ENCODE data around the gene EBLN2. TPM values are rescaled to one million over a fixed set of nuclear protein-coding genes. Genes with fewer than 3 reads are reported as not detected.
"Not testable (repeated sequence)": the region's sequence is repeated elsewhere in the genome, so short reads cannot be mapped to it uniquely, and the experiment has no call there.

Gene EBLN2
- total RNA-seq, 1 donor from 2014 or later: 5.7 TPM

DNA sequence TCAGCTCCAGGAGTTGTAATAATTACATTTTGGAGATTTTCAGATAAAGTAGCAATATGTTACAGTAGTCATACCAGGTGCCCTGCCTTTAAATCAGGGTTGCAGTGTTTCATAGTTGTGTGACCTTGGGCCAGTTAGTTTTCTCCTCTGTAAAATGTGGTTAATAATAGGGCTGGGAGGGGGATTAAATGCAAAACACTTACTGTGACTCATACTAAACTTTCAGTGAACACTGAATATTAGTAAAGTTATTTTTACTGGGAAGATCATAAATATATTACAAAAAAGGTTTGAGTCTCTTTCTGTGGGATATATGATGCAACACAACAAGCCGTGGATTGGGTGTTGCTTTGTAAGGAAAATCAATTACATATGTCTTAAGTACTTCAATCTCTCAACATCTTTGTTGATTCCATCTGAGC, 1.1 kb upstream of the EBLN2 start:
- DNase-seq (ENCODE audit: low read depth): no peak

DNA sequence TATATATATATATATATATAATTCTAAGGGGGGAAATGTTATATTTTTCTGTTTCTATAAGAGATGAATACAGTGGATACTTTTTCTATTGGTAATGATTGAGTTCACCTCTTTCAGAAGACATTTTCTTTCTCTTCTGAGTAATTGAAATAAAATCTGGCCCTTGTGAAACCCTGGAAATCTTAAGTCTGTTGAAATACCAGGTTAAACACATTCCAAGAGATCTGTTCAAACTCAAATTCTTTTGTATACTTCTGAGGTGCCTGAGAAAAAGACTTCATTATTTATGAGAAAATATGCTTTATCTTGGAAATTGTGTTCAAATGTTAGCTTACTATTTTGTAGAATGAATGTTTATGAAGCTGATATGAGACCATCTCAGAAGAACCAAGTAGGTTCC, 4.8 kb downstream of the EBLN2 start:
- not testable (repeated sequence) for DNase-seq (ENCODE audit: low read depth)

DNA sequence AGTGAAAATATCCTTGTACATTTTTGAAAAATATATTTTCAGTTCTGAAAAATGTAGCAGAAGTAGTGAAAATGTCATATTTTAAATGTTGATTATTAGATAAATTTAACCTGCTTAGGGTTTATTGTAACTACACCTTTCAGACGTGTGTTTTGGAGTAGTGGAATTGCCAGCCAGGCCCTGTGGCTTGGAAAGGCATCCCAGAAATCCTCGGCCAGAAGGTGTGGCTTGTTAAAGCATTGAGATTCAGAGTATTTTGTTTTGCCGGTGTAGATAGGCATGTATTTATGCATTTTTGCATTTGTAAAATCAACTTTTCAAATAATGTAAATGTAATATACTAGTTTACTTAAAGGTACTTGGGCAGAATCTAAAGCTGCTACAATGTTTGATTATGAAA, 7.0 kb downstream of the EBLN2 start:
- DNase-seq (ENCODE audit: low read depth): no peak

- no peak for DNase-seq (ENCODE audit: low read depth)
Observed at GRCh38 chr3:73069187-73069586, 7.7 kb downstream of the EBLN2 start.

- DNase-seq (ENCODE audit: low read depth): no peak
Observed at GRCh38 chr3:73069775-73070444, 8.5 kb downstream of the EBLN2 start.

DNA sequence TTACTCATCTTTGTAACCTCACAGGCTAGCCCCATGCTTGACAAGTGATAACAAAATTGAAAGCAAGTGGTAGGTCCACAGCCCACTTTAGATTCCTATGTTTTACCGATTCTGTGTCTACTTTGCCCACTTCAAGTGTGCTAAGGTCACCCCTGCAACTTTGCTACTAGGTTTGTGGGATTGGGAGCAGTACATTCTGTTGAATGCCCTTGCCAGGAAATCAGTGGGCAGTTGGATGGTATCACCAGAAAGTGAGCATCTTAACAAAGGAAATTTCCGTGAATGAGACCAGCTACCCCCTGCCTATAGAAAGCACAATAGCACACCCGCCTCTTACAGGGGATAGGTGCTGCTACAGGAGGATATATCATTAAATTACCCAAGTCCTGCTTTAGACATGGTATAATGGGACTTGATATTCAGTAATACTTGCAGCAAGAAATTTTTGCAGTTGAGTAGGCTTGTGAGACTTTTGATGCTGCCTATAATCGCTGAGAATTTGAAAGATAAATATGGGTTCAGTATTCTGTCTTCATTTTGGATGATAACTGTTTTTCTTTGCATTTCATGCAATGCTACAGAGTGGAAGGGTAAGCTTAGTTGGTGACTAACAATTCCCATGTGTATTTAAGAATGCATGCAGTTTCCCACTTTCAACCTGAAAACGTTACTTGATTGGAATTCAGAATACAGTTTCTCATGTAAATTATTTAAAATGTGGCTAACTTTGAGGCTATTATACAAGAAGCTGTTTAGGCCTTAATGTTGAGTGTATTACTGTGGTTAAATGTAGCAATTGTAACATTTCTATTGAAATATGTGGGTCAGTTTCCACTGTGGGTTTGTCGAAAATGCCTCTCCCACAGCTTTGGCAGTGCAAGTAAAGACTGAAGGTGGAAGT, 9.5 kb downstream of the EBLN2 start:
- no peak for DNase-seq (ENCODE audit: low read depth)

DNA sequence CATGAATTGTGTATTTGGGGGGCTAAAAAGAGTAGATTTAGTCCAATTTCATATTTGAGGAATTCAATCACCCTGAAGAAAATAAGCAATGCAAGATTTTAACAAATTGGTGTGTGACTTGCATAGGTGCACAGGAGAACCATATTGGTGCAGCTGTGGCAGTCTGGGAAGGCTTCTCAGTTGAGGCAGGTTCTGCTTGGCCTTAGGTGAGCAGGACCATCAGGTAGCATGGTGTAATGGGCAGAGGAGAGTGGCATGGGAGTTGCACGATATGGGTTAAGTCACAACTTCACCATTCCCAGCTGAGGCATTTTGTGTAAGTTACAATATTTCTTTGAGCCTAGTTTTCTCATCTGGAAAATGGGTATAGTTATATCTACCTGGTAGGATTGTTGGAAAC, 10.5 kb downstream of the EBLN2 start:
- no peak for DNase-seq (ENCODE audit: low read depth)

DNA sequence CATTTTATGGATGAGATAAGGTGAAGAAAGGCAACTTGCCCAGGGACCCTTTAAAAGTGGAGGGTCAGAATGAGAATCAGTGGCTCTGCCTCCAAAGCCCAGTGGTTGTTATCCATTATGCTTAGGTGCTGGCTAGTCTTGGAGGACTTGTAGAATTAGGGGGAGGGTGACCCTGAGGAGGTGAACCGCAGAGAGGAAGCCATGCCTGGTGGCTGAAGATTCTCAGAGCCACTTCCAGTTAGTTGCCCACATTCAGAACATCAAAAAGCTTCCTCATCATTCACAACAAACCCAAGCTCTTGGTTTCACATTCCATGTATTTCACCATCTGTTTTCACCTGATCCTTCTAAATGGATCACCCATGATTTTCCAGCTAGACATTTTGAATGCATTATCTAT, 11.2 kb downstream of the EBLN2 start:
- DNase-seq (ENCODE audit: low read depth): peak; percentile 61

DNA sequence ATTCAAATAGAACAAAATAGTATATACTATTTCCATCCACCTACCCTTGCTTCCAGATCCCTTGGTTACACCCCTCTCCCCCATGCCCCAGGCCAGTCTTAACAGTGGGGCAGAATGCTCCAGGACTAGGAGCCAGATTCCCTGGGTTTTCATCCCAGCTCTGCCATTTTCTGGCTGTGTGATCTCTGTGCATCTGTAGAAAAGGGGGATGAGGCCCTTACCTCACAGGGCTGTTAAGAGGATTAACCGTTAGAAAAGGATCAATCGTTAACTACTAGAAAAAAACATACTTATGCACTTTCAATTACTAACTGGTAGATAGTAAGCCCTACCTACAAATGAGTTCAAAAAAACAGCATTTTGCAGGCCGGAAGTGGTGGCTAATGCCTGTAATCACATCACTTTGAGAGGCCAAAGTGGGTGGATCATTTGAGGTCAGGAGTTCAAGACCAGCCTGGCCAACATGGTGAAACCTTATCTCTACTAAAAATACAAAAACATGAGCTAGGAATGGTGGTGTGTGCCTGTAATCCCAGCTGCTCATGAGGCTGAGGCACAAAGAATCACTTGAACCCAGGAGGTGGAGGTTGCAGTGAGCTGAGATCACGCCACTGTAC, 11.7 kb downstream of the EBLN2 start:
- peak; percentile 40 for DNase-seq (ENCODE audit: low read depth)

DNA sequence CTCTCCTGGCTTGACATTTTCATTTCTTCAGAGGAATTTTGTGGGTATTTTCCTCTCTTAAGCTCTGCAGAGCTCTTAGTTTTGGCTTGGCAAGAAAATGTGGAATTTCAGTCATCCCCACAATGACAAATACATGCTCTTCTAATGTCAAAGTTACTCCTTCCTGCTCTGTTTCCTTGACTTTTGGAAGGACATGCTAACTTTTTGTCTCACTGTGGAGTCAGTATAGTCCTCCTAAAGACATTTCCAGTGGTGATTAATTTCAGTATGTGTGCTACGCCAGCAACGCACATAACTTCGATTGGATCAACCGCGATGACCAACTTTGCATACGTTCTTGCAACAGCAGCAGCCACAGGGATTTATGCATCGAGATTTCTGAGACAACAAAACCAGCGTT, 13.3 kb downstream of the EBLN2 start:
- DNase-seq (ENCODE audit: low read depth): no peak

DNA sequence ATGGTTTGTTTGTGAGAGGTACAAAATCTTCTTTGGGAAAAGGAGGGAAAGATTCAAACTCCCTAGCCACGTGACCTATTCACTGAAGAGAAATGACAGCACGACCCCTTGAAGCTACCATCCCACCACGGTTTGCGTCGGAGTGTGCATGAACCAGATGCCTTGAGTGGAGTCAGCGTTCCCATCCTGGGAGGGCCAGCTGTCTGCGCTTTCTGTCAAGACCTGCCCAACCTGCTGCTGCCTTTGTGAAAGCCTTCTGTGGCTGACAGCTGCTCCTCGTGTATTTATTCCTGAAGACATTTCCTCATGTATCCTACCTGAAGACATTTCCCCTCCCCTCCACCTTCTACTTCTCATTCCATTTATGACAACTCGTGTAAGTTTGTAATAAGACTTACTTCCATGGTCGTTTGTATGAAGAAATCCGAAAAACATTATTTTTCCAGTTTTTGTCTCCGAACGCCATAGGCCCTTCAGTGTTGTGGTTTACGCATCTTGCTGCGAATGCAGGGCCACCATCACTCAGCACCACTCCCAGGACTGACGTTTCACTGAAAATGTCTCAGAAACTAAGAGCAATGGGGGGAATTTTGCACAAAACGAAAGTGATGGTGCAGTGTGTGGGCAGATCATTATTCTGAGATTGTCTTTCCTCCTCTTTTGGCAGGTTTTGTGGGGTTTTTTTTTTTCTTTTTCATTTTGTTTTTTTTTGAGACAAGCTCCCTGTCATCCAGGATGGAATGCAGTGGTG, 18.9 kb downstream of the EBLN2 start:
- no peak for DNase-seq (ENCODE audit: low read depth)

GRCh38 chr3:73081140-73081539, 19.7 kb downstream of the EBLN2 start:
- no peak for DNase-seq (ENCODE audit: low read depth)

GRCh38 chr3:73084170-73084569, 22.7 kb downstream of the EBLN2 start:
- no peak for DNase-seq (ENCODE audit: low read depth)

- DNase-seq (ENCODE audit: low read depth): peak; percentile 20
Observed at GRCh38 chr3:73086071-73086494, 24.6 kb downstream of the EBLN2 start.

DNA sequence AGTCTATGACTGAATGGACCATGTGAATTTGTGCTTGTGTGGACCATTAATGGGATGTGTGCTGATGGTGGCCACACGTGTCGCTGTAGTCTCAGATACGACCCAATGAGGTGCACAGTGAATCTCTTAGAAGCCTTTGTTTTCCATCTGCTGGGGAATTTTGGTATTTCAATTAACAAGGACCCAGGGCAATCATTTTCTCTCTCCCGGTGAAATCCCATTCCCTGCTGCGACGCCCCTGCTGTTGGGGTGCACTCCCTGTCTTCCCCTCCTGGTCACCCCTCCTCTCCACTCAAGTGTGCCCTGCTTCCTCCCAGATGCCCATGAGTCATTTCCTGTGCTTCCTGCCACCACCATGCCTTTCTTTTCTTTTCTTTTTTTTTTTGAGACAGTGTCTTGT, 32.7 kb downstream of the EBLN2 start:
- peak; percentile 52 for DNase-seq (ENCODE audit: low read depth)

- DNase-seq (ENCODE audit: low read depth): no peak
Observed at GRCh38 chr3:73094951-73095350, 33.5 kb downstream of the EBLN2 start.

GRCh38 chr3:73096169-73096568, 34.7 kb downstream of the EBLN2 start:
- no peak for DNase-seq (ENCODE audit: low read depth)

DNA sequence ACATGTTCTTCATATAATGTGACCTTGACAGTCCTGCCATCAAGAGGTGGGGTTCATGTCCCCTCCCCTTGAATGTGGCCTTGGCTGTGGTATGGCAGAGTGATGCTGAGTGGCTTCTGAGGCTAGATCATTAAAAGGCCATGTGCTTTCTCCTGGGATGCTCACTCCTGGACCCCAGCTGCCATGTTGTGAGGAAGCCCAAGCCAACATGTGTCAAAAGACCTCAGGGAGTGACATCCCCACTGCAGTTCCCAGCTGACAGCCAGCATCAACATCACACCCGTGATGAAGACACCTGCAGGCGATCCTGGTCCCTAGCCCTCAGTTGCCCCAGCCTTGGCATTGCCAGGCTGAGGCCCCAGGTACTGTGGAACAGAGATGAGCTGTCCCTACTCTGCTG, 36.6 kb downstream of the EBLN2 start:
- DNase-seq (ENCODE audit: low read depth): no peak

DNA sequence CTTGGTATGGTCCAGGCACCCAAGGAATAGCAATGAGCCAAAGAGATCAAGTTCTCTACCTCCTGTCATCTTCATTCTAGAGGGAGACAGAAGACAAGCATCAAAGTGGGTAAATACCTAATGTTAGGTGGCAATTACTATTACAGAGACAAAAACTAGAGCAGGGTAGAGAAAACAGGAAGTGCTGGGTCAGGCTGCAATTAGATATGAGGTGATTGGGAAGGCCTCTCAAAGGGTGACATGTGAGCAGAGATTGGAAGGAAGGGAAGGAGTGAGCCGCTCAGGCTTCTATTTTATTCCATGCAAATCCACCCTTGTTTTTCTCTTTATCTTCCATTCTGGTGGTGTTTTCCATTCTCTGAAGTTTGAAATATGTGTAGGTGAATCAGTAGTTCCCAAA, 37.4 kb downstream of the EBLN2 start:
- DNase-seq (ENCODE audit: low read depth): no peak

DNA sequence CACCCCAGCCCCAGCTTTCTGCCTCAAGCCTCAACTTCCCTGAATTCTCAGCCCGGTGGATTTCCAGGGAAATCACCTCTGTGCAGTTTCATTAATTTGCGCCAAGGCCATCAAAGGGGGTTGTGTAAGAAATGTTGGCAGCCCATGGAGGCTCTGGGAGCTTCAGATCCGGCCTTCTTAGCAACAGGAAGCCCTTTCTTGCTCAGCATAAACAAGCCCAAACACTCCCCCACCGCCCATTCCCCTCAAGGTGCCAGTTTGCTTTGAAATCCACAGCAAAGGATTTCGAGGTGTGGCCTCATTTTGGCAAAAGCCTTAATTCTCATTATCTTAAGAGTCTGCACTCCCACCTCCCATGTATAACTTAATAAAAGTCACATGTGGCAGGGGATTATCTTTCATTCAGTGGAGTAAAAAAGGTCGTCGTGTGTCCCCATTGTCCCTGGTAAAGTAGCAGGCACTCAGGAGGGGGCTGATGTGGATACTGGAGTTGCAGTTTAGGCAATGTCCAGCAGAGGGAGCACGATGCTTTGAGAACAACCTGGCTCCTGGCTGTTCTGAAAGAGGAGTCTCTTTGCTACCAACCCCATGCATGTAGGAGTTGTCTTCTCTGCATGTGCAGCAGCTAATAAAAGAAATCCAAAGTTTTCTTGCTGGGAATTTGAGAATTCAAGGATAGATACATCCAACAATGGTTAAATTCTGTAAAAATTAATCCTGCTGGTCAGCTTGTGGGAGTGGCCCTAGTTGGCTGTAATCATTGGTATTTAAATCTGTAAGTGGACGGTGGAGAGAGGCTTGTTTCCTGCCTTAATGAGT, 39.5 kb downstream of the EBLN2 start:
- DNase-seq (ENCODE audit: low read depth): peak; percentile 68

DNA sequence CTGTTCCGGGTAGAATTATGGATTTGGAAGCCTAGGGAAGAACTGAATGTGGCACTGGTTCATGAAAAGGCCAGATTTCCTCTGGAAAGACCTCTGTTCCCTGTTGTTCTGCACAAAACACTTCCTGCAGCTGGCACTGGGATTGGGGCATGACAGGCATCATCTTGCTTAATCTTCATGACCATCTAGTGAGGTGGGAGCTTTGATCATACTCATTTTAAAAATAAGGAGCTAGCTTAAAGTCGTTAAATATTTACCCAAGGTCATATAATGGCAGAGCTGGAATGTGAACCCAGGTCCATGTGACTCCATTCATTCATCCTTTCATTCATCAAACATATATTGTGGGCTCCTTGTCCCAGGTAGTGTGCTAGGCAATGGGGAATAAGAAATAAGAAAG, 40.4 kb downstream of the EBLN2 start:
- peak; percentile 50 for DNase-seq (ENCODE audit: low read depth)
